HG03354 (cell line): ENCODE data around the gene ERGIC3.

Experiments used
- ATAC-seq: cut with Tn5 transposase; IDR thresholded peaks from one replicate; pipeline ENCODE4 v1.9.1; 2021; ENCODE audit warnings: mild to moderate bottlenecking; ENCODE audit not compliant: unreplicated experiment, poor library complexity, severe bottlenecking

Gene ERGIC3

DNA sequence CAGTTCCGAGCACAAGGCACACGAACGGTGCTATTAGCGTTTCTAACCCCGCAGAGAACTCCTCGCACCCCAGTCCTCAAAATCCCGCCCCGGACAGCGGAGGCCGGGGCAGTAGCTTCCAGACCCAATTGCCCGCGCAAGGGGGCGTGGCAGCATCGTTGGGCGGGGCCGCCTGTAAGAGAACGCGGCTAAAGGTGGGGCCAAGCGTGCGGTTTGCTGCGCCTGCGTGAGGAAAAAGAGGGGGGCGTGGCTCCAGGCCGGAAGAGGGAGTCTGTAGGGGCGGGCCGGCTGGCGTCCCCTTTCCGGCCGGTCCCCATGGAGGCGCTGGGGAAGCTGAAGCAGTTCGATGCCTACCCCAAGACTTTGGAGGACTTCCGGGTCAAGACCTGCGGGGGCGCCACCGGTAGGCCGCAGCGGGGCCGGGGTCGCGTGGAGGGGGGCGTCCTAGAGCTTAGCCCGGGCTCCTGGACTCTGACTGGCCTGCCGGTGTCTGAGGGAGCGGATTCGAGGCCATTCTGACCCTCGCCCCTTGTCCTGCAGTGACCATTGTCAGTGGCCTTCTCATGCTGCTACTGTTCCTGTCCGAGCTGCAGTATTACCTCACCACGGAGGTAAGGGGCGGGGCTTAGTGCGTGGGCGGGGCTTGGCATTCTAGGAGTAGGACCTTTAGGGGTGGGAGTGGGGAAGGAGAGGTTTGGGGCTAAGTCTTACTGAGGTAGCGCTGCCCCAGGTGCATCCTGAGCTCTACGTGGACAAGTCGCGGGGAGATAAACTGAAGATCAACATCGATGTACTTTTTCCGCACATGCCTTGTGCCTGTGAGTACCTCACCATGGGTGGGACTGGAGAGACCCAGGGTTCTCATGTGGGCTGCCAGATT lies at the start of gene ERGIC3:
Gene ERGIC3, plus strand, starts transcription at position 296 of the 880 bp plus-strand sequence. Its CDS starts 20 bp downstream, at position 316.
- peak; percentile 98 for ATAC-seq

- no peak for ATAC-seq
These were observed 49.5 kb upstream of the ERGIC3 start for GRCh38 chr20:35492352-35492751.

- ATAC-seq, result no peak
These were observed 45.4 kb upstream of the ERGIC3 start for GRCh38 chr20:35496481-35496880.

GRCh38 chr20:35497320-35497719 lies 44.6 kb upstream of the ERGIC3 start:
- no peak for ATAC-seq

- no peak for ATAC-seq
These were observed 44.1 kb upstream of the ERGIC3 start for GRCh38 chr20:35497780-35498189.

- no peak for ATAC-seq
These were observed 42.6 kb upstream of the ERGIC3 start for GRCh38 chr20:35499271-35499670.

- ATAC-seq, result no peak
These were observed 39.5 kb upstream of the ERGIC3 start for GRCh38 chr20:35502352-35502751.

DNA sequence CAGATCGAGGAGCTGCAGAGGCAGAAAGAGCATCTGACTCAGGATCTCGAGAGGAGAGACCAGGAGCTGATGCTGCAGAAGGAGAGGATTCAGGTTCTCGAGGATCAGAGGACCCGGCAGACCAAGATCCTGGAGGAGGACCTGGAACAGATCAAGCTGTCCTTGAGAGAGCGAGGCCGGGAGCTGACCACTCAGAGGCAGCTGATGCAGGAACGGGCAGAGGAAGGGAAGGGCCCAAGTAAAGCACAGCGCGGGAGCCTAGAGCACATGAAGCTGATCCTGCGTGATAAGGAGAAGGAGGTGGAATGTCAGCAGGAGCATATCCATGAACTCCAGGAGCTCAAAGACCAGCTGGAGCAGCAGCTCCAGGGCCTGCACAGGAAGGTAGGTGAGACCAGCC lies 38.6 kb upstream of the ERGIC3 start:
- ATAC-seq, result no peak

- no peak for ATAC-seq
These were observed 37.9 kb upstream of the ERGIC3 start for GRCh38 chr20:35503841-35504561.

GRCh38 chr20:35504751-35505150 lies 37.1 kb upstream of the ERGIC3 start:
- ATAC-seq, result no peak

DNA sequence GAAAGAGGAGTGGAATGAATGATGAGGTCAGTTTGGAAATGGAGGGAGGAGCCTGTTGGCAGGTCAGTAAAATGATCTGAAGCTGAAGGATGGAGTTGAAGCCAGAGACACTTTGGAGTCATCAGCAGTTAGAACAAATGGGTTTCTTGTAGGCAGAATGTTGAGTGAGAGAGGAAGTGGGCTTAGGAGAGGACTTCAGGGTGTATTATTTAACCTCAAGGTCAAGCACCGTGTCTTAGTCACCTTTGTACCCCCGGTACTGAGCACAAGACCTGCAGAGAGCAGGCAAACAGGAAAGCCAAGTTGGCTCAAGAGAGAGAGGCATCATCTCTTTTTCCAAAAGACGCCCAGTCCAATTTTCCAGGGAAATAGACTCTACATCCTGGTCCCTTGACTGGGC lies 35.7 kb upstream of the ERGIC3 start:
- ATAC-seq, result no peak

- no peak for ATAC-seq
These were observed 34.8 kb upstream of the ERGIC3 start for GRCh38 chr20:35506872-35507638.

- no peak for ATAC-seq
These were observed 33.2 kb upstream of the ERGIC3 start for GRCh38 chr20:35508493-35509218.

DNA sequence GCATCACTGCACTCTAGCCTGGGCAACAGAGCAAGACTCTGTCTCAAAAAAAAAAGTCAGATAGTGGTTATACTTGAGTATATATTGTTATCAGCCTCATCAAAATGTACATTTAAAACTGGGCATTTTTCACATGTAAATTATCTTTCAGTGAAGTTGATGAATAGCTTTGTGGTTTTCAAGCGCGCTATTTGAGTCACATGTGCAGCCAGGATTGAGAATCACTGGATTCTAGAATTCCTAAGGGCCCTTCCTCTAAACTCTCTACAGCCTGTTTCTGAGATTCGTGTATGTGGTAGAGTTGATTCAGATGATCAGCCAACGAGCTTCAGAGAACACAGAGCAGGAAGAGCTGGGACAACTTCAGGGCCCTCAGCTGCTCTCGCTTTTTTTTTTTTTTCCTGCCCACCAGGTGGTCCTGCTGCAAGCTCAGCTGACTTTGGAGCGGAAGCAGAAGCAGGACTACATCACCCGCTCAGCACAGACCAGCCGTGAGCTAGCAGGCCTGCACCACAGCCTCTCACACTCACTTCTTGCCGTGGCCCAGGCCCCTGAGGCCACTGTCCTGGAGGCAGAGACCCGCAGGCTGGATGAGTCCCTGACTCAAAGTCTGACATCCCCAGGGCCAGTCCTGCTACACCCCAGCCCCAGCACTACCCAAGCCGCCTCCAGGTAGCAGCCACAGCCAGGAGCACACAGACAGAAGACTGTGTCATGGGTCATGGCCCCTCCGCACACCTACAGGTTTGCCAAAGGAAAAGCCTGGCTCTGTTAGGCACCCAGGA lies 30.7 kb upstream of the ERGIC3 start:
- no peak for ATAC-seq

- no peak for ATAC-seq
These were observed 30.0 kb upstream of the ERGIC3 start for GRCh38 chr20:35511814-35512420.

DNA sequence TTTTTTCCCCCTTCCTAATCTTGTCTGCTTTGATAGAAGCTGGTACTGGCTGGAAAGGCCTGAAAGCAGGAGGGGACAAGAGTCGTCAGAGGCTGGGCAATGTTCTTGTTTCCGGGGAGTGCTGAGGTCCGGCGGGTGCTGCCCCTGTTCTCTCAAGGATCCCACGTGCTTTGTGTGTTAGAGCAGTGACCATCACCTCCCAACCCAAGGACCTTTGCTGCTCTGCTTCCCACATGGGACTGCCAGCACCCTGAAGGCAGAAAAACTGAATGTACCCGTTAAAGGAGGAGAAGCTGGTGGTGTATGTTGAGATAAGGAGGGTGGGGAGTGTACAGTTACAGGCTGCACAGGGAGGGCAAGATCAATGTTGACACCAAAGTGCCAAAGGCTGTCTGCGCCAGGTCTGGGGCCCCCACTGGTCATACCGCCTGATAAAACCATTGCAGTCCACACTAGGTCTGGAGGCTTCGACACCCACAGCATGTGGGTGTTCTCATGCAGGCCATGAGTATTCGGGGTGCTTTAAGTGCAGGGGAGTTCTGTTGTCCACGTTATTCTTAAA lies 27.4 kb upstream of the ERGIC3 start:
- ATAC-seq, result no peak

DNA sequence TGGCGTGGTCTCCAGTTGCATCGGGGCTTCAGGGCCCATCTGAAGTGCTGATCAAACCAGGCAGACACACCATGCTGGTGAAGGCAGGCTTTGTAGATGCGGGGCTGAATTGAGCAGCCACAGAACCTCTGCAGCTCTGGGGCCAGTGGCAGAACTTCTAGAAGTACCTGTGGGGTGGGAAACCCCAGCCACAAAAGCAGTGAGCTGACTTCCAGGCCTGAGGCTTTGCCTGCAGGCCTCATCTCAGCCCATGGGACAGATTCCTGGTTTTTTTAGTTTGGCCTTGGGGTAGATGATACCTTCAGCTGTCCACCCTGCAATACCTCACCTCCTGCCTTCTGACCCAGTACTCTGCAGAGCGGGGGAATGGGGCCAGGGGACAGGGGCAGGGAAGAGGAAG lies 26.5 kb upstream of the ERGIC3 start:
- no peak for ATAC-seq

- no peak for ATAC-seq
These were observed 25.8 kb upstream of the ERGIC3 start for GRCh38 chr20:35515949-35516645.
